Measurements from ENCODE around the gene CPXM1. TPM values are rescaled to one million over a fixed set of nuclear protein-coding genes. Genes with fewer than 3 reads are reported as not detected.

The CPXM1 gene
- total RNA-seq, 2 donors from 2014 or later = 80.1 to 106 TPM

- Histone ChIP-seq H3K27me3 (ENCODE audit: control insufficient read depth, insufficient read depth, low read length, poor library complexity, severe bottlenecking) (no peaks in the 10 kb centered on the region), H3K4me1 (ENCODE audit: control insufficient read depth, insufficient read depth, low read length) (no peaks in the 10 kb centered on the region), H3K36me3 (ENCODE audit: control insufficient read depth, insufficient read depth, low read length) (peaks cover 5% of the 10 kb centered on the region), H3K4me3 (ENCODE audit: low read length) (no peak overlapping the region), H3K9ac (ENCODE audit: extremely low read depth, low read length, poor library complexity, severe bottlenecking) (no peak overlapping the region), H3K27ac (ENCODE audit: low read depth, low read length) (no peak overlapping the region), H3K9me3 (ENCODE audit: control insufficient read depth, low read length) (no peaks in the 10 kb centered on the region)
- no peak overlapping the region for H3K27ac Mint-ChIP-seq
- peaks cover 40% of the 10 kb centered on the region for H3K36me3 Mint-ChIP-seq (ENCODE audit: low read depth)
- WGBS, 2 experiments (ENCODE audit: insufficient coverage in 1 of 2, insufficient read length in 1 of 2) = 94 to 98% methylated on average over 17 to 19 of the region's 19 CpGs
- TF ChIP-seq, protein P1, sequence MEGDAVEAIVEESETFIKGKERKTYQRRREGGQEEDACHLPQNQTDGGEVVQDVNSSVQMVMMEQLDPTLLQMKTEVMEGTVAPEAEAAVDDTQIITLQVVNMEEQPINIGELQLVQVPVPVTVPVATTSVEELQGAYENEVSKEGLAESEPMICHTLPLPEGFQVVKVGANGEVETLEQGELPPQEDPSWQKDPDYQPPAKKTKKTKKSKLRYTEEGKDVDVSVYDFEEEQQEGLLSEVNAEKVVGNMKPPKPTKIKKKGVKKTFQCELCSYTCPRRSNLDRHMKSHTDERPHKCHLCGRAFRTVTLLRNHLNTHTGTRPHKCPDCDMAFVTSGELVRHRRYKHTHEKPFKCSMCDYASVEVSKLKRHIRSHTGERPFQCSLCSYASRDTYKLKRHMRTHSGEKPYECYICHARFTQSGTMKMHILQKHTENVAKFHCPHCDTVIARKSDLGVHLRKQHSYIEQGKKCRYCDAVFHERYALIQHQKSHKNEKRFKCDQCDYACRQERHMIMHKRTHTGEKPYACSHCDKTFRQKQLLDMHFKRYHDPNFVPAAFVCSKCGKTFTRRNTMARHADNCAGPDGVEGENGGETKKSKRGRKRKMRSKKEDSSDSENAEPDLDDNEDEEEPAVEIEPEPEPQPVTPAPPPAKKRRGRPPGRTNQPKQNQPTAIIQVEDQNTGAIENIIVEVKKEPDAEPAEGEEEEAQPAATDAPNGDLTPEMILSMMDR (conservative IDR thresholded peaks at IDR 0.05) = no peak
- no peak for DNase-seq
- H3K4me1 Mint-ChIP-seq = no peaks in the 10 kb centered on the region
- H3K27me3 Mint-ChIP-seq (ENCODE audit: insufficient read depth) = peaks cover 12% of the 10 kb centered on the region
- H3K9me3 Mint-ChIP-seq = no peaks in the 10 kb centered on the region
- H3K4me3 Mint-ChIP-seq = no peak overlapping the region
Observed at GRCh38 chr20:2838170-2838797, 37.9 kb upstream of the CPXM1 start.

- Histone ChIP-seq H3K27ac (ENCODE audit: low read depth, low read length) (no peak overlapping the region), H3K27me3 (ENCODE audit: control insufficient read depth, insufficient read depth, low read length, poor library complexity, severe bottlenecking) (no peaks in the 10 kb centered on the region), H3K4me1 (ENCODE audit: control insufficient read depth, insufficient read depth, low read length) (no peaks in the 10 kb centered on the region), H3K4me3 (ENCODE audit: low read length) (no peak overlapping the region), H3K9me3 (ENCODE audit: control insufficient read depth, low read length) (no peaks in the 10 kb centered on the region), H3K9ac (ENCODE audit: extremely low read depth, low read length, poor library complexity, severe bottlenecking) (no peak overlapping the region), H3K36me3 (ENCODE audit: control insufficient read depth, insufficient read depth, low read length) (peaks cover 5% of the 10 kb centered on the region)
- H3K4me3 Mint-ChIP-seq = no peak overlapping the region
- TF ChIP-seq, protein P1 (conservative IDR thresholded peaks at IDR 0.05) = no peak
- H3K4me1 Mint-ChIP-seq = no peaks in the 10 kb centered on the region
- DNase-seq = no peak
- H3K27ac Mint-ChIP-seq = no peak overlapping the region
- H3K9me3 Mint-ChIP-seq = no peaks in the 10 kb centered on the region
- WGBS, 2 experiments (ENCODE audit: insufficient coverage in 1 of 2, insufficient read length in 1 of 2) = 91 to 94% methylated on average over 4 to 6 of the region's 6 CpGs
- peaks cover 39% of the 10 kb centered on the region for H3K36me3 Mint-ChIP-seq (ENCODE audit: low read depth)
- peaks cover 12% of the 10 kb centered on the region for H3K27me3 Mint-ChIP-seq (ENCODE audit: insufficient read depth)
Observed at GRCh38 chr20:2837221-2837960, 37.0 kb upstream of the CPXM1 start.

DNA sequence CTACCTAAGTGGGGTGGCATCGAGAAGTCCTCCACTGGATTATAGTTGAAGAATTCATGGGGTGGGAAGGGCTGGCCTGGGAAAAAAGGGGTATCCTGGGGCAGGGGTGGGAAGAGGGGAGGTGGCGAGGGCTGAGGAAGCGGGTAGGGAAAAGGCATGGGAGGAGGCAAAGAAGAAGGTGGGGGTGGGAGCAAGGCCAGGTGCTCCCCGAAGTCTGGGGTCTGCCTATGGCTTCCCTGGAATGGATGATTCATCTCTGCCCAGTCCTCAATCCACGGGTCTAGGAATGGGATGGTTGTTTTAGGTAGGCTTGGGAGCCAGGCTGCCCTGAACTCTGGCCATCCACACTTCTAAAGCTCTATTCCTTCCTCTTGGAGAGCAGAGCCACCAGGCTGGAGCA, 35.6 kb upstream of the CPXM1 start:
- Histone ChIP-seq H3K9me3 (ENCODE audit: control insufficient read depth, low read length) (no peaks in the 10 kb centered on the region), H3K4me3 (ENCODE audit: low read length) (no peak overlapping the region), H3K27me3 (ENCODE audit: control insufficient read depth, insufficient read depth, low read length, poor library complexity, severe bottlenecking) (no peaks in the 10 kb centered on the region), H3K36me3 (ENCODE audit: control insufficient read depth, insufficient read depth, low read length) (peaks cover 5% of the 10 kb centered on the region), H3K9ac (ENCODE audit: extremely low read depth, low read length, poor library complexity, severe bottlenecking) (no peak overlapping the region), H3K4me1 (ENCODE audit: control insufficient read depth, insufficient read depth, low read length) (no peaks in the 10 kb centered on the region), H3K27ac (ENCODE audit: low read depth, low read length) (no peak overlapping the region)
- no peak overlapping the region for H3K27ac Mint-ChIP-seq
- H3K4me3 Mint-ChIP-seq = no peak overlapping the region
- peaks cover 12% of the 10 kb centered on the region for H3K27me3 Mint-ChIP-seq (ENCODE audit: insufficient read depth)
- H3K4me1 Mint-ChIP-seq = no peaks in the 10 kb centered on the region
- no peaks in the 10 kb centered on the region for H3K9me3 Mint-ChIP-seq
- peaks cover 39% of the 10 kb centered on the region for H3K36me3 Mint-ChIP-seq (ENCODE audit: low read depth)
- TF ChIP-seq, protein P1 (conservative IDR thresholded peaks at IDR 0.05) = no peak
- whole genome bisulfite sequencing, 2 experiments (ENCODE audit: insufficient coverage in 1 of 2, insufficient read length in 1 of 2) = 80 to 90% methylated on average over 2 to 5 of the region's 5 CpGs
- DNase-seq = no peak

All from endodermal cell (in vitro differentiated cells).